ENCODE results near the gene MAPK13.
"Not testable (repeated sequence)": the region's sequence is repeated elsewhere in the genome, so short reads cannot be mapped to it uniquely, and the experiment has no call there.

Gene MAPK13

GRCh38 chr6:36126553-36127458, 3.5 kb upstream of the MAPK13 start:
- Histone ChIP-seq H3K4me1 (ENCODE audit: insufficient read depth, low read length) (peaks cover 12% of the 10 kb centered on the region), H3K27me3 (ENCODE audit: insufficient read depth, low read length) (no peaks in the 10 kb centered on the region), H3K9me3 (ENCODE audit: low read length) (no peaks in the 10 kb centered on the region), H2AFZ (ENCODE audit: low read depth, low read length) (no peak overlapping the region), H3K36me3 (ENCODE audit: insufficient read depth, low read length) (no peaks in the 10 kb centered on the region), H3K4me3 (ENCODE audit: low read length) (no peak overlapping the region)

- Histone ChIP-seq H3K4me1 (ENCODE audit: insufficient read depth, low read length) (peaks cover 15% of the 10 kb centered on the region), H3K27me3 (ENCODE audit: insufficient read depth, low read length) (no peaks in the 10 kb centered on the region), H3K4me3 (ENCODE audit: low read length) (no peak overlapping the region), H3K36me3 (ENCODE audit: insufficient read depth, low read length) (no peaks in the 10 kb centered on the region), H2AFZ (ENCODE audit: low read depth, low read length) (no peak overlapping the region), H3K9me3 (ENCODE audit: low read length) (no peaks in the 10 kb centered on the region)
Measured at GRCh38 chr6:36127462-36128016, 2.8 kb upstream of the MAPK13 start.

- Histone ChIP-seq H3K27me3 (ENCODE audit: insufficient read depth, low read length) (no peaks in the 10 kb centered on the region), H3K4me3 (ENCODE audit: low read length) (no peak overlapping the region), H3K9me3 (ENCODE audit: low read length) (no peaks in the 10 kb centered on the region), H3K4me1 (ENCODE audit: insufficient read depth, low read length) (peaks cover 15% of the 10 kb centered on the region), H3K36me3 (ENCODE audit: insufficient read depth, low read length) (no peaks in the 10 kb centered on the region), H2AFZ (ENCODE audit: low read depth, low read length) (no peak overlapping the region)
Measured at GRCh38 chr6:36128073-36128472, 2.2 kb upstream of the MAPK13 start.

GRCh38 chr6:36128793-36129192, 1.5 kb upstream of the MAPK13 start:
- no peaks in the 10 kb centered on the region for H3K9me3 ChIP-seq (ENCODE audit: low read length)
- no peak overlapping the region for H2AFZ ChIP-seq (ENCODE audit: low read depth, low read length)
- peaks cover 15% of the 10 kb centered on the region for H3K4me1 ChIP-seq (ENCODE audit: insufficient read depth, low read length)
- no peaks in the 10 kb centered on the region for H3K36me3 ChIP-seq (ENCODE audit: insufficient read depth, low read length)
- no peaks in the 10 kb centered on the region for H3K27me3 ChIP-seq (ENCODE audit: insufficient read depth, low read length)
- no peak overlapping the region for H3K4me3 ChIP-seq (ENCODE audit: low read length)

GRCh38 chr6:36129334-36129733, 979 bp upstream of the MAPK13 start:
- H3K27me3 ChIP-seq (ENCODE audit: insufficient read depth, low read length); H3K9me3 ChIP-seq (ENCODE audit: low read length); H2AFZ ChIP-seq (ENCODE audit: low read depth, low read length); H3K4me3 ChIP-seq (ENCODE audit: low read length); H3K36me3 ChIP-seq (ENCODE audit: insufficient read depth, low read length): not testable (repeated sequence)
- peaks cover 15% of the 10 kb centered on the region for H3K4me1 ChIP-seq (ENCODE audit: insufficient read depth, low read length)

GRCh38 chr6:36130667-36131510, 576 bp downstream of the MAPK13 start:
- Histone ChIP-seq H3K4me1 (ENCODE audit: insufficient read depth, low read length) (peaks cover 15% of the 10 kb centered on the region), H3K4me3 (ENCODE audit: low read length) (no peak overlapping the region), H3K27me3 (ENCODE audit: insufficient read depth, low read length) (no peaks in the 10 kb centered on the region), H2AFZ (ENCODE audit: low read depth, low read length) (no peak overlapping the region), H3K9me3 (ENCODE audit: low read length) (no peaks in the 10 kb centered on the region), H3K36me3 (ENCODE audit: insufficient read depth, low read length) (no peaks in the 10 kb centered on the region)

- Histone ChIP-seq H3K36me3 (ENCODE audit: insufficient read depth, low read length) (no peaks in the 10 kb centered on the region), H3K4me3 (ENCODE audit: low read length) (no peak overlapping the region), H3K27me3 (ENCODE audit: insufficient read depth, low read length) (no peaks in the 10 kb centered on the region), H3K4me1 (ENCODE audit: insufficient read depth, low read length) (peaks cover 15% of the 10 kb centered on the region), H3K9me3 (ENCODE audit: low read length) (no peaks in the 10 kb centered on the region), H2AFZ (ENCODE audit: low read depth, low read length) (no peak overlapping the region)
Measured at GRCh38 chr6:36131511-36132245, 1.4 kb downstream of the MAPK13 start.

GRCh38 chr6:36132246-36132895, 2.1 kb downstream of the MAPK13 start:
- H2AFZ ChIP-seq (ENCODE audit: low read depth, low read length): no peak overlapping the region
- H3K27me3 ChIP-seq (ENCODE audit: insufficient read depth, low read length): no peaks in the 10 kb centered on the region
- H3K4me1 ChIP-seq (ENCODE audit: insufficient read depth, low read length): peaks cover 15% of the 10 kb centered on the region
- H3K9me3 ChIP-seq (ENCODE audit: low read length): no peaks in the 10 kb centered on the region
- no peak overlapping the region for H3K4me3 ChIP-seq (ENCODE audit: low read length)
- no peaks in the 10 kb centered on the region for H3K36me3 ChIP-seq (ENCODE audit: insufficient read depth, low read length)

GRCh38 chr6:36133148-36133547, 2.8 kb downstream of the MAPK13 start:
- no peaks in the 10 kb centered on the region for H3K27me3 ChIP-seq (ENCODE audit: insufficient read depth, low read length)
- peaks cover 15% of the 10 kb centered on the region for H3K4me1 ChIP-seq (ENCODE audit: insufficient read depth, low read length)
- H3K4me3 ChIP-seq (ENCODE audit: low read length): no peak overlapping the region
- no peaks in the 10 kb centered on the region for H3K9me3 ChIP-seq (ENCODE audit: low read length)
- no peak overlapping the region for H2AFZ ChIP-seq (ENCODE audit: low read depth, low read length)
- H3K36me3 ChIP-seq (ENCODE audit: insufficient read depth, low read length): no peaks in the 10 kb centered on the region

GRCh38 chr6:36133912-36134311, 3.6 kb downstream of the MAPK13 start:
- Histone ChIP-seq H2AFZ (ENCODE audit: low read depth, low read length) (no peak overlapping the region), H3K36me3 (ENCODE audit: insufficient read depth, low read length) (no peaks in the 10 kb centered on the region), H3K27me3 (ENCODE audit: insufficient read depth, low read length) (no peaks in the 10 kb centered on the region), H3K4me1 (ENCODE audit: insufficient read depth, low read length) (peaks cover 15% of the 10 kb centered on the region), H3K9me3 (ENCODE audit: low read length) (no peaks in the 10 kb centered on the region), H3K4me3 (ENCODE audit: low read length) (no peak overlapping the region)

GRCh38 chr6:36135053-36135731, 4.9 kb downstream of the MAPK13 start:
- no peaks in the 10 kb centered on the region for H3K9me3 ChIP-seq (ENCODE audit: low read length)
- H3K4me3 ChIP-seq (ENCODE audit: low read length): no peak overlapping the region
- H2AFZ ChIP-seq (ENCODE audit: low read depth, low read length): no peak overlapping the region
- no peaks in the 10 kb centered on the region for H3K27me3 ChIP-seq (ENCODE audit: insufficient read depth, low read length)
- no peaks in the 10 kb centered on the region for H3K36me3 ChIP-seq (ENCODE audit: insufficient read depth, low read length)
- peaks cover 13% of the 10 kb centered on the region for H3K4me1 ChIP-seq (ENCODE audit: insufficient read depth, low read length)

- H3K27me3 ChIP-seq (ENCODE audit: insufficient read depth, low read length): no peaks in the 10 kb centered on the region
- no peak overlapping the region for H2AFZ ChIP-seq (ENCODE audit: low read depth, low read length)
- H3K36me3 ChIP-seq (ENCODE audit: insufficient read depth, low read length): no peaks in the 10 kb centered on the region
- H3K4me3 ChIP-seq (ENCODE audit: low read length): no peak overlapping the region
- H3K9me3 ChIP-seq (ENCODE audit: low read length): no peaks in the 10 kb centered on the region
- peaks cover 11% of the 10 kb centered on the region for H3K4me1 ChIP-seq (ENCODE audit: insufficient read depth, low read length)
Measured at GRCh38 chr6:36136034-36136433, 5.7 kb downstream of the MAPK13 start.

Measured in neuron (in vitro differentiated cells).